PFSK-1 (cell line): ENCODE results near the gene EEF1G.

Source experiments
- FOXP2 ChIP-seq: optimal IDR thresholded peaks from 2 replicates; pipeline ENCODE3; 2011; ENCODE audit warnings: borderline replicate concordance, control low read depth, inconsistent platforms; ENCODE audit not compliant: insufficient read depth; ENCODE audit errors: extremely low read length, extremely low read depth
- POLR2AphosphoS5 ChIP-seq: IDR thresholded peaks from 2 replicates; pipeline ENCODE4 v1.6.1; 2012; ENCODE audit warnings: low read depth, mild to moderate bottlenecking, control low read depth, low read length, moderate library complexity
- REST ChIP-seq, 2 experiments: IDR thresholded peaks; 2 replicates each; pipeline versions ENCODE4 v1.6.1 to v1.8.0; 2011 to 2012; ENCODE audit warnings: low read depth in 2 of 2, low read length in 2 of 2, control low read depth in 1 of 2, inconsistent platforms in 1 of 2, mild to moderate bottlenecking in 1 of 2, moderate library complexity in 1 of 2; ENCODE audit not compliant: insufficient read depth in 1 of 2
- SIN3A ChIP-seq: IDR thresholded peaks from 2 replicates; pipeline ENCODE4 v1.6.1; 2012; ENCODE audit warnings: mild to moderate bottlenecking, low read length, moderate library complexity, borderline replicate concordance; ENCODE audit not compliant: insufficient read depth
- TAF1 ChIP-seq: IDR thresholded peaks from 2 replicates; pipeline ENCODE4 v1.6.1; 2012; ENCODE audit warnings: low read length, control low read depth, borderline replicate concordance; ENCODE audit not compliant: insufficient read depth

EEF1G gene

GRCh38 chr11:62544581-62545436 is 28.9 kb downstream of the EEF1G start:
- TF ChIP-seq REST (IDR thresholded peaks at IDR 0.05; ENCODE audit: insufficient read depth in 1 of 2, low read depth in 2 of 2, low read length in 2 of 2) (no peak), SIN3A (no peak), TAF1 (no peak), POLR2AphosphoS5 (no peak), FOXP2 (no peak)

GRCh38 chr11:62543680-62544444 is 29.8 kb downstream of the EEF1G start:
- TF ChIP-seq SIN3A (no peak), REST (IDR thresholded peaks at IDR 0.05; ENCODE audit: insufficient read depth in 1 of 2, low read depth in 2 of 2, low read length in 2 of 2) (no peak), FOXP2 (no peak), POLR2AphosphoS5 (no peak), TAF1 (no peak)

- TF ChIP-seq REST (IDR thresholded peaks at IDR 0.05; ENCODE audit: insufficient read depth in 1 of 2, low read depth in 2 of 2, low read length in 2 of 2) (peak in 1 of 2 experiments; percentile 60; a peak in 1 of 4 replicates), FOXP2 (no peak), TAF1 (peak; percentile 66; the same call in 1 of the 2 replicates), POLR2AphosphoS5 (peak; percentile 54; the same call in 1 of the 2 replicates), SIN3A (peak; percentile 77; the same call in 1 of the 2 replicates)
These were observed 30.7 kb downstream of the EEF1G start for GRCh38 chr11:62542750-62543567.

- no peak for TF ChIP-seq POLR2AphosphoS5
- TF ChIP-seq TAF1, result no peak
- TF ChIP-seq SIN3A, result no peak
- TF ChIP-seq REST (IDR thresholded peaks at IDR 0.05; ENCODE audit: insufficient read depth in 1 of 2, low read depth in 2 of 2, low read length in 2 of 2), result no peak
- no peak for TF ChIP-seq FOXP2
These were observed 31.5 kb downstream of the EEF1G start for GRCh38 chr11:62542111-62542745.
